Keratinocyte (primary cell): ENCODE data around the gene SAE1. TPM values are rescaled to one million over a fixed set of nuclear protein-coding genes. Genes with fewer than 3 reads are reported as not detected.

Source experiments
- DNase-seq: peaks from one replicate; pipeline ENCODE4 v3.0.0-alpha.2; 2011; ENCODE audit warnings: low read depth, missing footprints, low spot score
- FAIRE-seq: peaks from 2 replicates; lab custom pipeline; 2011; peaks lifted over from hg19 to GRCh38; lab: Jason Lieb, UNC
- H2AFZ ChIP-seq: 2 replicates; pipeline ENCODE4 v1.6.0; 2012; ENCODE audit warnings: low read length, control low read depth, inconsistent platforms; ENCODE audit not compliant: control insufficient read depth
- H3K27ac ChIP-seq: 2 replicates; pipeline ENCODE4 v1.5.1; 2011; ENCODE audit warnings: low read length; ENCODE audit not compliant: control insufficient read depth, insufficient read depth
- H3K27me3 ChIP-seq: 3 replicates; pipeline ENCODE4 v1.6.0; 2011; ENCODE audit warnings: low read length; ENCODE audit not compliant: control insufficient read depth, insufficient read depth; ENCODE audit errors: extremely low read depth
- H3K36me3 ChIP-seq, 2 experiments: 2 replicates in 1 of 2; 3 replicates in 1 of 2; pipeline ENCODE4 v1.5.1; 2011; ENCODE audit warnings: low read length in 2 of 2, mild to moderate bottlenecking in 1 of 2; ENCODE audit not compliant: control insufficient read depth in 2 of 2, insufficient read depth in 2 of 2; ENCODE audit errors: extremely low read depth in 1 of 2
- H3K4me1 ChIP-seq: 3 replicates; pipeline ENCODE4 v1.5.1; 2011; ENCODE audit warnings: low read length; ENCODE audit not compliant: control insufficient read depth, insufficient read depth; ENCODE audit errors: extremely low read depth
- H3K4me2 ChIP-seq: 3 replicates; pipeline ENCODE4 v1.6.0; 2011; ENCODE audit warnings: low read depth, low read length; ENCODE audit not compliant: control insufficient read depth, insufficient read depth; ENCODE audit errors: extremely low read depth
- H3K4me3 ChIP-seq, 3 experiments: fragments of 200-600 bp in 1 of 3; sonication (generic) in 1 of 3; 2 replicates in 2 of 3; 3 replicates in 1 of 3; pipeline ENCODE4 v1.5.1; 2011 to 2016; ENCODE audit warnings: low read length in 3 of 3, mild to moderate bottlenecking in 3 of 3, control low read depth in 2 of 3, inconsistent platforms in 1 of 3, low read depth in 1 of 3, mixed read lengths in 1 of 3, mixed run types in 1 of 3, moderate library complexity in 1 of 3; ENCODE audit not compliant: control insufficient read depth in 2 of 3, insufficient read depth in 2 of 3; ENCODE audit errors: extremely low read depth in 1 of 3
- H3K79me2 ChIP-seq: 2 replicates; pipeline ENCODE4 v1.6.0; 2012; ENCODE audit warnings: low read length; ENCODE audit not compliant: control insufficient read depth, insufficient read depth
- H3K9ac ChIP-seq: 3 replicates; pipeline ENCODE4 v1.6.0; 2011; ENCODE audit warnings: low read length; ENCODE audit not compliant: control insufficient read depth, insufficient read depth; ENCODE audit errors: extremely low read depth
- H3K9me1 ChIP-seq: 3 replicates; pipeline ENCODE4 v1.6.0; 2011; ENCODE audit warnings: low read length; ENCODE audit not compliant: control insufficient read depth, insufficient read depth; ENCODE audit errors: extremely low read depth
- H3K9me3 ChIP-seq: 2 replicates; pipeline ENCODE4 v1.5.1; 2012; ENCODE audit warnings: low read depth, low read length; ENCODE audit not compliant: control insufficient read depth
- H4K20me1 ChIP-seq: 3 replicates; pipeline ENCODE4 v1.6.0; 2011; ENCODE audit warnings: low read length; ENCODE audit not compliant: control insufficient read depth, insufficient read depth; ENCODE audit errors: extremely low read depth
- CTCF ChIP-seq, 3 experiments: IDR thresholded peaks in 1 of 3; conservative IDR thresholded peaks in 1 of 3; optimal IDR thresholded peaks in 1 of 3; 2 replicates in 2 of 3; 3 replicates in 1 of 3; pipeline versions ENCODE3 to v1.5.1; 2011; ENCODE audit warnings: low read length in 3 of 3, mild to moderate bottlenecking in 3 of 3, moderate library complexity in 2 of 3, control low read depth in 1 of 3, inconsistent platforms in 1 of 3; ENCODE audit not compliant: insufficient read depth in 2 of 3; ENCODE audit errors: extremely low read depth in 1 of 3
- EZH2 ChIP-seq: IDR thresholded peaks from one replicate; pipeline ENCODE4 v1.6.1; 2012; ENCODE audit warnings: inconsistent platforms, mild to moderate bottlenecking, low read length, moderate library complexity
- dilution Hi-C: fragments of 300-500 bp; cut with MboI; formaldehyde crosslinking; loops from one replicate; pipeline ENCODE4 v1.7.0; 2020; ENCODE audit warnings: low sequenced_read_pairs; ENCODE audit not compliant: extremely low pct_ligation_motif_present
- polyA plus RNA-seq, 5 experiments: library from polyadenylated mRNA; depleted of rRNA in 3 of 5; stranded (reverse) in 3 of 5; stranded (forward) in 1 of 5; unstranded in 1 of 5; fragments of >200 nt; gene quantifications; 1 replicate in 1 of 5; 2 replicates in 3 of 5; 3 replicates in 1 of 5; pipeline versions ENCODE4 v1.2.1 to v1.2.3, GENCODE V29; 2011 to 2012; ENCODE audit warnings: missing spikeins in 2 of 5, low read depth in 1 of 5, low replicate concordance in 1 of 5

Gene SAE1
- polyA plus RNA-seq, 1 donor (not counting 4 experiments of a cell fraction or from before 2014, with no cell fraction given): 102 TPM

DNA sequence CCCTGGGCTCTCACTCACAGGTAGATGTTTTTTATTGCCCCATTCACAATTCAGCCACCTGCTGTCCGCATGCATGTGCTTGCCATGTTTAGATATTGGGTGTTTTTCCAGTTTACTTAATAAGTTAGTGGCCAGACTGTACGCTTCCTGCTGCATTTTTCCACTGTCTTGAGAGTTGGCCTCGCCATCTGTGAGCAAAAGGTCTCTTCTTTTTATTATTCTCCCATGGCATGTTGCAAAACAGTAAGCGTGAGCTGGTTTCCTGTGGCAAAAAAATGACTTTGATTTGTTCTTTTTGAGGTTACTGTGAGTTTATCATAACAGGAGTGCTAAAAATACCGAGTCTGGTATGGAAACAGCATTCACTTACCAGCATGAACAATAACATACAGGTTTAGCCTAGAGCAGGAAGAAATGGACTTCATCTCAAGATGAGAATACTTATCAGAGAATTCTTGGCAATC, 46.0 kb downstream of the SAE1 start:
- Histone ChIP-seq H3K4me3 (no peak overlapping the region), H3K36me3 (peaks cover 6 to 18% of the 10 kb centered on the region in 2 experiments), H3K27me3 (no peaks in the 10 kb centered on the region), H3K9ac (no peak overlapping the region), H2AFZ (no peak overlapping the region), H3K79me2 (peaks cover 6% of the 10 kb centered on the region), H3K9me1 (no peaks in the 10 kb centered on the region), H3K27ac (no peak overlapping the region), H3K9me3 (no peaks in the 10 kb centered on the region), H3K4me1 (peaks cover 3% of the 10 kb centered on the region), H3K4me2 (no peak overlapping the region), H4K20me1 (no peaks in the 10 kb centered on the region)
- DNase-seq: no peak
- TF ChIP-seq EZH2: no peak
- no peak for TF ChIP-seq CTCF (optimal IDR thresholded peaks at IDR 0.05 in 1 of 3, IDR thresholded peaks at IDR 0.05 in 1 of 3, conservative IDR thresholded peaks at IDR 0.05 in 1 of 3; ENCODE audit: extremely low read depth in 1 of 3, insufficient read depth in 2 of 3, low read length in 3 of 3)
- dilution Hi-C loops: no loop called here
- no peak for FAIRE-seq

DNA sequence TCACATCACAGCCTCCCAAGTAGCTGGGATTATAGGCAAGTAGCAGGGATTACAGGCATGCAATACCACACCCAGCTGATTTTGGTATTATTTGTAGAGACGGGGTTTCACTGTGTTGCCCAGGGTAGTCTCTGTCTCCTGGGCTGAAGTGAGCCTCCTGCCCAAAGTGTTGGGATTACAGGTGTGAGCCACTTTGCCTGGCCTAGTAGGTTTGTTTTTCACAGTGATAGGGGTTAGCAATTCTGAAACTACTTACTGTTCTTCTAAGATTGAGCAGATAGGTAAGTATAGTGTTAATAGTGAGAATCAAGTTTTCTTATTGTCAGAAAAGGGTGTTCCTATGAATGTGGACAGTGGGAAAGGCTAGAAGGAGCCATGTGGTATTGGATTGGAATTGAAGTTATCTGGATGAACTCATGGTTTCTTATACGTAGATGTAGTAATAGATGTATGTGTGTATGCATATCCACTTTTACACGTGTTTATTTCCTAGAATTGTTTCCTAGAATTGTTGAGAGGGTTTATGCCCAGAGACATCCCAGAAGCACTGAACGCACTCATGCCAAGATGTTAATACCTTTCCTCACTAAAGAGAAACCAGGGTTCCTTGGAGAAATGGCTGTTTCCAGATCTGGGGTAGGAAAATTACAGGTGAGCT, 49.1 kb downstream of the SAE1 start:
- FAIRE-seq (no peak), DNase-seq (no peak)
- H3K4me1 ChIP-seq: peaks cover 3% of the 10 kb centered on the region
- H3K4me3 ChIP-seq: no peak overlapping the region
- no peaks in the 10 kb centered on the region for H3K9me1 ChIP-seq
- H3K9ac ChIP-seq: no peak overlapping the region
- H3K27me3 ChIP-seq: no peaks in the 10 kb centered on the region
- H3K27ac ChIP-seq: no peak overlapping the region
- no peak overlapping the region for H3K4me2 ChIP-seq
- H3K9me3 ChIP-seq: no peaks in the 10 kb centered on the region
- H4K20me1 ChIP-seq: no peaks in the 10 kb centered on the region
- TF ChIP-seq EZH2 (no peak), CTCF (optimal IDR thresholded peaks at IDR 0.05 in 1 of 3, IDR thresholded peaks at IDR 0.05 in 1 of 3, conservative IDR thresholded peaks at IDR 0.05 in 1 of 3; ENCODE audit: extremely low read depth in 1 of 3, insufficient read depth in 2 of 3, low read length in 3 of 3) (no peak)
- H3K79me2 ChIP-seq: peaks cover 6% of the 10 kb centered on the region
- H2AFZ ChIP-seq: no peak overlapping the region
- dilution Hi-C loops: no loop called here
- H3K36me3 ChIP-seq: peaks cover 6 to 11% of the 10 kb centered on the region in 2 experiments
